Erythroblast (primary cell): ENCODE measurements around the gene SVOPL.

Experiments used
- GATA1 ChIP-seq: IDR thresholded peaks from 2 replicates; pipeline ENCODE4 v1.6.1; 2011; ENCODE audit warnings: low read depth, mild to moderate bottlenecking, control low read depth, low read length, moderate library complexity
- POLR2A ChIP-seq: IDR thresholded peaks from 2 replicates; pipeline ENCODE4 v1.6.1; 2011; ENCODE audit warnings: mild to moderate bottlenecking, low read length

- TF ChIP-seq POLR2A (no peak), GATA1 (no peak)
Observed at GRCh38 chr7:138697535-138698182, 3.5 kb downstream of the SVOPL start.
